Ishikawa (cell line): ENCODE measurements around the gene KIAA1217.

Experiments used
- CEBPB ChIP-seq: IDR thresholded peaks from 2 replicates; pipeline ENCODE4 v1.6.1; 2012
- CREB1 ChIP-seq: IDR thresholded peaks from 2 replicates; pipeline ENCODE4 v1.6.1; 2012; ENCODE audit warnings: low read depth
- EGR1 ChIP-seq: IDR thresholded peaks from 2 replicates; pipeline ENCODE4 v1.6.1; 2012
- EP300 ChIP-seq: IDR thresholded peaks from 2 replicates; pipeline ENCODE4 v1.6.1; 2012; ENCODE audit warnings: borderline replicate concordance
- FOXM1 ChIP-seq: IDR thresholded peaks from 2 replicates; pipeline ENCODE4 v1.6.1; 2012; ENCODE audit warnings: low read depth, borderline replicate concordance
- MAX ChIP-seq: IDR thresholded peaks from 2 replicates; pipeline ENCODE4 v1.6.1; 2012
- NFIC ChIP-seq: IDR thresholded peaks from 2 replicates; pipeline ENCODE4 v1.6.1; 2012
- RAD21 ChIP-seq: IDR thresholded peaks from 2 replicates; pipeline ENCODE4 v1.6.1; 2012; ENCODE audit warnings: low read depth
- REST ChIP-seq: IDR thresholded peaks from 2 replicates; pipeline ENCODE4 v1.6.1; 2012; ENCODE audit warnings: low read depth, mild to moderate bottlenecking
- TAF1 ChIP-seq: IDR thresholded peaks from 2 replicates; pipeline ENCODE4 v1.6.1; 2012; ENCODE audit warnings: low read depth, mild to moderate bottlenecking
- TCF12 ChIP-seq: IDR thresholded peaks from 2 replicates; pipeline ENCODE4 v1.6.1; 2012; ENCODE audit warnings: low read depth
- TEAD4 ChIP-seq: IDR thresholded peaks from 2 replicates; pipeline ENCODE4 v1.6.1; 2012
- USF1 ChIP-seq: IDR thresholded peaks from 2 replicates; pipeline ENCODE4 v1.6.1; 2012
- YY1 ChIP-seq: IDR thresholded peaks from 2 replicates; pipeline ENCODE4 v1.6.1; 2012; ENCODE audit warnings: low read depth
- ZBTB7A ChIP-seq: IDR thresholded peaks from 2 replicates; pipeline ENCODE4 v1.6.1; 2012; ENCODE audit warnings: low read depth

The KIAA1217 gene

GRCh38 chr10:24579448-24579847 lies 370.5 kb downstream of the KIAA1217 start:
- no peak for TF ChIP-seq EGR1
- TF ChIP-seq CREB1 = no peak
- TF ChIP-seq TEAD4 = no peak
- no peak for TF ChIP-seq RAD21
- TF ChIP-seq YY1 = no peak
- TF ChIP-seq EP300 = no peak
- TF ChIP-seq FOXM1 = no peak
- TF ChIP-seq CEBPB = no peak
- TF ChIP-seq USF1 = no peak
- no peak for TF ChIP-seq ZBTB7A
- TF ChIP-seq MAX = no peak
- TF ChIP-seq TAF1 = no peak
- no peak for TF ChIP-seq NFIC
- TF ChIP-seq REST = no peak
- no peak for TF ChIP-seq TCF12

DNA sequence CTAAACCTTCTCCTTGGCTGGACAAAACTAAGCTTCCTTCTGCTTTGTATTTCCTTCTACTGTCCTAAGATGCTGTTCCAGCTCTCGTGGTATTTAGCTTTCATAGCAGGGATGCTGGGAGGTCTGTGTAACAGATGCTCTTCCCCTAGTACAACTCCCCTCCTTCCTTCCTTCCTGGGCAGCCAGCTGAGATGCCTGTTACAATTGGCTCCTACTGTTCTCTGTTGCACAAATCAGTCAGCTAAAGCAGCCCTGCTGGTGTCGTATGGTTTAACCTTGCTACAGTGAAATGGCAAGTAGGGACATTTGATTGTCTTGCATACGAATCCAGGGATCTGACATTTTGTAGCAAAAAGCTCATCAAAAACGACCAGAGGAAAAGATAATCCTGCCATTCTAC lies 371.0 kb downstream of the KIAA1217 start:
- no peak for TF ChIP-seq REST

- TF ChIP-seq FOXM1 = no peak
- TF ChIP-seq REST = no peak
- no peak for TF ChIP-seq RAD21
- TF ChIP-seq TCF12 = no peak
- no peak for TF ChIP-seq EGR1
- no peak for TF ChIP-seq CEBPB
- no peak for TF ChIP-seq TEAD4
- TF ChIP-seq TAF1 = no peak
- no peak for TF ChIP-seq MAX
- no peak for TF ChIP-seq YY1
- no peak for TF ChIP-seq EP300
- TF ChIP-seq NFIC = no peak
- TF ChIP-seq USF1 = no peak
- no peak for TF ChIP-seq ZBTB7A
These were observed 380.3 kb downstream of the KIAA1217 start for GRCh38 chr10:24589265-24589664.

- TF ChIP-seq CREB1 = no peak
- no peak for TF ChIP-seq TAF1
- no peak for TF ChIP-seq TEAD4
- TF ChIP-seq ZBTB7A = no peak
- no peak for TF ChIP-seq RAD21
- no peak for TF ChIP-seq EGR1
- TF ChIP-seq MAX = no peak
- TF ChIP-seq TCF12 = no peak
- TF ChIP-seq USF1 = no peak
- no peak for TF ChIP-seq NFIC
- TF ChIP-seq CEBPB = no peak
- no peak for TF ChIP-seq EP300
- TF ChIP-seq FOXM1 = no peak
- no peak for TF ChIP-seq REST
- TF ChIP-seq YY1 = no peak
These were observed 381.9 kb downstream of the KIAA1217 start for GRCh38 chr10:24590697-24591457.
